K562 (cell line): ENCODE results near the gene PIBF1. TPM values are rescaled to one million over a fixed set of nuclear protein-coding genes. Genes with fewer than 3 reads are reported as not detected.

Experiments used
- ATAC-seq: fragments of 200-7000 bp; cut with Tn5 transposase; 3 replicates; pipeline ENCODE4 v1.9.1; 2020; ENCODE audit warnings: moderate library complexity
- BruUV-seq: library from RNA; stranded (reverse); fragments of 400-500 nt; replicated peaks from 2 replicates; lab custom pipeline; 2021; lab: Mats Ljungman, UMichigan
- CTCF ChIA-PET: fragments of 300-600 bp; formaldehyde crosslinking; extraction: SDS; loops from one replicate; lab custom pipeline; 2021; ENCODE audit warnings: low intra/inter-chr PET ratio; lab: Yijun Ruan, JAX
- POLR2A ChIA-PET: fragments of 300-600, 350-650 bp; sonication (Branson Sonifier 250); formaldehyde crosslinking; extraction: SDS; loops from one replicate; lab custom pipeline; 2021; ENCODE audit warnings: antibody characterized with exemption, inconsistent platforms; lab: Yijun Ruan, JAX
- DNase-seq, 4 experiments: peaks; one replicate each; pipeline versions ENCODE4 v3.0.0 to v3.0.0-alpha.2; 2011 to 2018; ENCODE audit warnings: low spot score in 3 of 4, mixed read lengths in 3 of 4; ENCODE audit errors: extremely low read depth in 1 of 4
- FAIRE-seq: peaks from 2 replicates; lab custom pipeline; 2011; peaks lifted over from hg19 to GRCh38; lab: Jason Lieb, UNC
- H2AFZ ChIP-seq: 2 replicates; pipeline ENCODE4 v1.6.0; 2011; ENCODE audit warnings: low read depth, low read length, control low read depth, inconsistent platforms
- H3K27ac ChIP-seq: fragments of 200-600 bp; 3 replicates; pipeline ENCODE4 v1.8.0; 2011; ENCODE audit warnings: low read depth, mild to moderate bottlenecking, control low read depth, inconsistent platforms, low read length, moderate library complexity, mixed read lengths; ENCODE audit errors: extremely low read depth
- H3K27me3 ChIP-seq, 2 experiments: fragments of 300-600 bp in 1 of 2; 2 replicates in 1 of 2; 3 replicates in 1 of 2; pipeline versions ENCODE4 v1.6.0 to v1.8.0; 2011; ENCODE audit warnings: inconsistent platforms in 2 of 2, low read length in 2 of 2, mild to moderate bottlenecking in 1 of 2, mixed read lengths in 1 of 2, moderate library complexity in 1 of 2; ENCODE audit not compliant: control insufficient read depth in 2 of 2, insufficient read depth in 2 of 2
- H3K36me3 ChIP-seq: fragments of 300-600 bp; 3 replicates; pipeline ENCODE4 v1.8.0; 2011; ENCODE audit warnings: mild to moderate bottlenecking, low read length, inconsistent platforms; ENCODE audit not compliant: control insufficient read depth, insufficient read depth
- H3K4me1 ChIP-seq, 2 experiments: fragments of 200-600 bp in 1 of 2; replicated peaks in 1 of 2; 2 replicates in 1 of 2; 3 replicates in 1 of 2; pipeline versions ENCODE4 v1.5.1 to v1.8.0; 2011; ENCODE audit warnings: inconsistent platforms in 2 of 2, low read length in 2 of 2, mild to moderate bottlenecking in 1 of 2, mixed read lengths in 1 of 2, moderate library complexity in 1 of 2; ENCODE audit not compliant: control insufficient read depth in 2 of 2, insufficient read depth in 2 of 2
- H3K4me2 ChIP-seq: 2 replicates; pipeline ENCODE4 v1.6.1; 2011; ENCODE audit warnings: low read length, control low read depth, inconsistent platforms, mixed read lengths; ENCODE audit not compliant: insufficient read depth
- H3K4me3 ChIP-seq: fragments of 200-600 bp; sonication (generic), shearing (Covaris generic); 2 replicates; pipeline ENCODE4 v1.5.1; 2016; ENCODE audit warnings: control low read depth, inconsistent platforms
- H3K79me2 ChIP-seq: fragments of 200-600 bp; 3 replicates; pipeline ENCODE4 v1.8.0; 2011; ENCODE audit warnings: low read length, inconsistent platforms; ENCODE audit not compliant: control insufficient read depth, insufficient read depth
- H3K9ac ChIP-seq, 2 experiments: 2 replicates each; pipeline versions ENCODE4 v1.6.0 to v1.6.1; 2011; ENCODE audit warnings: low read depth in 2 of 2, low read length in 2 of 2, control low read depth in 1 of 2, inconsistent platforms in 1 of 2, mild to moderate bottlenecking in 1 of 2, mixed read lengths in 1 of 2; ENCODE audit not compliant: insufficient read depth in 1 of 2
- H3K9me1 ChIP-seq: one replicate; pipeline ENCODE4 v1.6.0; 2011; ENCODE audit warnings: inconsistent platforms, mild to moderate bottlenecking, low read length, moderate library complexity; ENCODE audit not compliant: control insufficient read depth, insufficient read depth
- H3K9me3 ChIP-seq: replicated peaks from 2 replicates; pipeline ENCODE4 v1.5.1; 2011; ENCODE audit warnings: low read depth, low read length, inconsistent platforms; ENCODE audit not compliant: control insufficient read depth, insufficient read depth
- H4K20me1 ChIP-seq: replicated peaks from 2 replicates; pipeline ENCODE4 v1.6.1; 2011; ENCODE audit warnings: low read length, inconsistent platforms, mixed read lengths; ENCODE audit not compliant: control insufficient read depth, insufficient read depth
- CBX3 ChIP-seq, 2 experiments: IDR thresholded peaks; 1 replicate in 1 of 2; 2 replicates in 1 of 2; pipeline ENCODE4 v1.6.1; 2012; ENCODE audit warnings: inconsistent platforms in 2 of 2, low read length in 2 of 2, borderline replicate concordance in 1 of 2, control low read depth in 1 of 2
- CBX5 ChIP-seq: IDR thresholded peaks from 2 replicates; pipeline ENCODE4 v1.6.1; 2014; ENCODE audit warnings: low read depth, borderline replicate concordance
- WGBS: fragments of 100-300 bp; shearing (Covaris generic); methylation state at CpG from one replicate; pipeline ENCODE4 v1.1.6; 2016; ENCODE audit warnings: low coverage, mixed read lengths; ENCODE audit not compliant: insufficient coverage; ENCODE audit errors: missing lambda C conversion rate; 5-methylcytosine and 5-hydroxymethylcytosine counted together
- in situ Hi-C: fragments of 300-500 bp; cut with MboI; formaldehyde crosslinking; loops from 4 replicates; pipeline ENCODE4 v1.15.0; 2018; ENCODE audit warnings: inconsistent platforms, mixed read lengths
- intact Hi-C: fragments of 100-400 bp; cut with micrococcal nuclease; formaldehyde crosslinking; loops from 2 replicates; pipeline ENCODE4 v1.14.2; 2022
- polyA plus RNA-seq, 8 experiments: library from polyadenylated mRNA; depleted of rRNA in 4 of 8; stranded (reverse) in 5 of 8; unstranded in 3 of 8; fragments of >200 nt; fragmentation: Nextera tagmentation in 2 of 8; fragmentation: Illumina TruSeq in 1 of 8; extraction: Ambion mirVana in 2 of 8; extraction: Trizol in 1 of 8; gene quantifications; 2 replicates each; pipeline versions ENCODE4 v1.2.1 to v1.2.3, GENCODE V29; 2011 to 2014; ENCODE audit warnings: inconsistent platforms in 1 of 8, missing spikeins in 1 of 8
- total RNA-seq, 7 experiments: library from RNA; depleted of rRNA in 6 of 7; stranded (reverse); fragments of >200 nt in 6 of 7; fragmentation: Illumina TruSeq in 2 of 7; extraction: Trizol in 2 of 7; gene quantifications; 2 replicates each; pipeline versions ENCODE4 v1.2.1 to v1.2.3, GENCODE V29; 2011 to 2021; ENCODE audit warnings: low replicate concordance in 1 of 7
- TF ChIP-seq, protein P1 (sequence below): fragments of 250-450 bp; sonication (Bioruptor Pico); IDR thresholded peaks from 2 replicates; pipeline ENCODE4 v1.5.0; 2022; ENCODE audit warnings: mild to moderate bottlenecking
- TF ChIP-seq, protein P2 (sequence below): fragments of 450-650 bp; IDR thresholded peaks from 2 replicates; pipeline ENCODE4 v1.6.1; 2016; ENCODE audit warnings: missing biosample characterization, missing genetic modification characterization

The PIBF1 gene
- total and polyA plus RNA-seq, 9 of the 15 experiments (the other 6 are each of a cell fraction or from before 2014, with no cell fraction given), result 9.1 to 28.8 (median 14.7) TPM

DNA sequence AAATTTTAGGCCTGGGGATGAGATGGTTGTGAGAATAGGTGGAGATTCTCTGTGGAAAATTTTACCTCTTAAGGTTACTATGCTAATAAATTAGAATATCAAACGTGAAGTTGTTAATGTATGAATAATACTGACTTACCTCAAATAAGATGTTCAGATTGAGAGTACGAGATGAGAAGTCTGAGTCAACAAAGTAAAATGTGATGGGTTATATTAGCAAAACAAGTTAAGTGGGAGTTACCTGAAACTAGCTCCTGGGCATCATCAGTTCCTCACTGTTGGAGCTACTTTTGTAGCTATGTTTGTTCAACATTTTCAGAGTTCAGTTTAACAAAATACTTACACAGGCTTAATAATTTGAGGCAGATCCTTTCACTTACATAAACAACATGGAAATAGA, 108.6 kb downstream of the PIBF1 start (continued):
- TF ChIP-seq, protein P1, sequence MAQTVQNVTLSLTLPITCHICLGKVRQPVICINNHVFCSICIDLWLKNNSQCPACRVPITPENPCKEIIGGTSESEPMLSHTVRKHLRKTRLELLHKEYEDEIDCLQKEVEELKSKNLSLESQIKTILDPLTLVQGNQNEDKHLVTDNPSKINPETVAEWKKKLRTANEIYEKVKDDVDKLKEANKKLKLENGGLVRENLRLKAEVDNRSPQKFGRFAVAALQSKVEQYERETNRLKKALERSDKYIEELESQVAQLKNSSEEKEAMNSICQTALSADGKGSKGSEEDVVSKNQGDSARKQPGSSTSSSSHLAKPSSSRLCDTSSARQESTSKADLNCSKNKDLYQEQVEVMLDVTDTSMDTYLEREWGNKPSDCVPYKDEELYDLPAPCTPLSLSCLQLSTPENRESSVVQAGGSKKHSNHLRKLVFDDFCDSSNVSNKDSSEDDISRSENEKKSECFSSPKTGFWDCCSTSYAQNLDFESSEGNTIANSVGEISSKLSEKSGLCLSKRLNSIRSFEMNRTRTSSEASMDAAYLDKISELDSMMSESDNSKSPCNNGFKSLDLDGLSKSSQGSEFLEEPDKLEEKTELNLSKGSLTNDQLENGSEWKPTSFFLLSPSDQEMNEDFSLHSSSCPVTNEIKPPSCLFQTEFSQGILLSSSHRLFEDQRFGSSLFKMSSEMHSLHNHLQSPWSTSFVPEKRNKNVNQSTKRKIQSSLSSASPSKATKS (CRISPR knock-in tag), result no peak

DNA sequence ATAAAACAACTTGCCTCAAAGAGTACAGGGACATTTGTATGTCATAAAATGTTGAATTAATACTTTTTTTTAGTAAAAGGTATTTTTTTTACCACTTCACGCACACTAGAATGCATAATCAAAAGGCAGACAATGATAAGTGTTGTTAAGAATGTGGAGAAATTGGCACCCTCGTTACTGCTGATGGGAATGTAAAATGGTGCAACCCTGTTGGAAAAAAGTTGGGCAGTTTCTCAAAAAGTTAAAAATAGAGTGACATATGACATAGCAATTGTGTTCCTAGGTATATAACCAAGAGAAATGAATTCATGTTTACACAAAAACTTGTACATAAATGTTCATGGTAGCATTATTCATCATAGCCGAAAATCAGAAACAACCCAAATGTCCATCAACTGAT, 109.5 kb downstream of the PIBF1 start:
- ChIA-PET POLR2A (no interaction called here), CTCF (no interaction called here)
- no peak overlapping the region for H2AFZ ChIP-seq
- no peaks in the 10 kb centered on the region for H3K9me1 ChIP-seq
- H3K9me3 ChIP-seq, result no peaks in the 10 kb centered on the region
- H3K4me3 ChIP-seq, result no peak overlapping the region
- H3K27me3 ChIP-seq, result no peaks in the 10 kb centered on the region
- H3K4me2 ChIP-seq, result no peak overlapping the region
- WGBS, result 100% methylated on average over 3 of the region's 3 CpGs
- no peaks in the 10 kb centered on the region for H3K79me2 ChIP-seq
- FAIRE-seq (no peak), ATAC-seq (no peak), DNase-seq (no peak)
- BruUV-seq, result no TSS peak
- peaks cover 0 to 6% of the 10 kb centered on the region in 2 experiments; a peak in 2 of 5 replicates for H3K4me1 ChIP-seq
- H3K27ac ChIP-seq, result no peak overlapping the region
- H3K9ac ChIP-seq, result no peak overlapping the region
- H3K36me3 ChIP-seq, result peaks cover 9% of the 10 kb centered on the region; the same call in 1 of the 3 replicates
- intact Hi-C loops, result no loop called here
- TF ChIP-seq CBX5, result no peak
- TF ChIP-seq, protein P2, sequence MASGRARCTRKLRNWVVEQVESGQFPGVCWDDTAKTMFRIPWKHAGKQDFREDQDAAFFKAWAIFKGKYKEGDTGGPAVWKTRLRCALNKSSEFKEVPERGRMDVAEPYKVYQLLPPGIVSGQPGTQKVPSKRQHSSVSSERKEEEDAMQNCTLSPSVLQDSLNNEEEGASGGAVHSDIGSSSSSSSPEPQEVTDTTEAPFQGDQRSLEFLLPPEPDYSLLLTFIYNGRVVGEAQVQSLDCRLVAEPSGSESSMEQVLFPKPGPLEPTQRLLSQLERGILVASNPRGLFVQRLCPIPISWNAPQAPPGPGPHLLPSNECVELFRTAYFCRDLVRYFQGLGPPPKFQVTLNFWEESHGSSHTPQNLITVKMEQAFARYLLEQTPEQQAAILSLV (tag), result no peak
- no peak for TF ChIP-seq CBX3 (IDR thresholded peaks at IDR 0.05; ENCODE audit: borderline replicate concordance in 1 of 2, low read length in 2 of 2)
- in situ Hi-C loops, result no loop called here
- H4K20me1 ChIP-seq, result no peaks in the 10 kb centered on the region
